Gastrocnemius medialis (tissue), 4 donors: ENCODE data around the gene CAMTA1.

ENCODE experiments used
- CTCF ChIP-seq, 5 experiments: fragments of 450-650 bp in 3 of 5; fragments of 200-600 bp in 2 of 5; sonication (generic) in 2 of 5; IDR thresholded peaks in 4 of 5; conservative IDR thresholded peaks in 1 of 5; 1 replicate in 4 of 5; 2 replicates in 1 of 5; pipeline ENCODE4 v1.5.1; 2016 to 2019; ENCODE audit warnings: antibody characterized with exemption in 5 of 5, mild to moderate bottlenecking in 3 of 5, moderate library complexity in 3 of 5
- POLR2A ChIP-seq, 2 donors: fragments of 450-650 bp; IDR thresholded peaks; one replicate each; pipeline ENCODE4 v1.6.1; 2017; ENCODE audit warnings: antibody characterized with exemption in 2 of 2, mild to moderate bottlenecking in 2 of 2, moderate library complexity in 2 of 2

- TF ChIP-seq CTCF (IDR thresholded peaks at IDR 0.05 in 4 of 5, conservative IDR thresholded peaks at IDR 0.05 in 1 of 5) (no peak), POLR2A (IDR thresholded peaks at IDR 0.05) (no peak)
These were observed 667.8 kb downstream of the CAMTA1 start for GRCh38 chr1:7453038-7453437.
